ENCODE measurements around the gene MRPL55.

MRPL55 gene

DNA sequence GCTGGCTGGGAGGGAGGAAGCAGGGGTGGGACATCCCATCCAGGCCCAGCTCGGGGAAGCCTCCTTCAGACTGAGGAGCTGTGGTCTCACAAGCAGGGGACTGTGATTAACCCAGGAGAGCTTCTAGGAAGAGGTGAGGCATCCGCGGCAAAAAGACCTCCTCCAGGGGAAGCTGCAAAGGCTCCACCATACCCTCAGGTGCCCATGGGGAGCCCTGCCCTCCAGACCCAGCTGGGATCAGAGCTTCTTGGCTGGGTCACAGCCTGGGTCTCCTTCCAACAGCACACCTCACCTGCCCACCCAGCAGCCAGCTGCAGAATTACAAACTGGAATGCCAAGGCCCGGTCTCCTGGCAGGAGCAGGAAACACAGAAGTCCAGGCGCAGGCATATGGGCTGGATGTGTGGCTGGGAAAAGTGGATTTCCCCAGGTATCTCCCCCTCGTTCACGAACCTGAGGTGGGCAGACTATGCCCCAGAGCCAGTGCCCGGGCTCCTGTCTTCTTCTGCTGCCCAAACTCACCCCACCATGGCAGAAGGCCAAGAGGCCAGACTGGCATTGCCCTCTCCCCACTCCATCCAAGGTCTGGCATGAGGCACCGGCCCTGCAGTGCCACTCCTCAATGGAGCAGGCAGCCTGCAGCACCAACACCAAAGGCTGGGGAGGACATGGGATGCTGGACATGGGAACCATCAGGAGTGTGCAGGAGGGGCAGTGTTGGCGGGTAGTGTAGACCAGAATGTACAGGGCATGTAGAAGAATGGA is 42.0 kb downstream of the MRPL55 start:
- no peak for DNase-seq

DNA sequence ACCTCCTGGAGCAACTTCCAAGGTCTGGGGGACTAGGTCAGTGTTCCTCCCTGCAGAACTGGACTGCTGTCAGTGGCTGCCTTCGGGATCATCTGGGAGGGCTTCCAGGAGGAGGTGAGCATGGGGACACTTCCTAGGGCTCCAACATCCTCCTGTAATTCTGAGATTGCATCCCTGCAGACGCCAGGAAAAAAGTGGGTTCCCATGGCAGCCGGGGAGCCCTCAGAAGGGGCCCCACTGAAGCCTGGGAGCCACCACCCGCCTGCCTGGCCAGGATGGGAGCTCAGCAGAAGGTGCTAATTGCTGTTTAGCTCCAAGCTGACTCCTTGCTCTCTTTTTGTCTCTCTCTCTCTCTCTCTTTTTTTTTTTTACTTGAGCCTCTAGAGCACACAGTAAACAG is 42.7 kb downstream of the MRPL55 start:
- DNase-seq: no peak

- no peak for DNase-seq
These were observed 43.4 kb downstream of the MRPL55 start for GRCh38 chr1:228065543-228066347.

DNA sequence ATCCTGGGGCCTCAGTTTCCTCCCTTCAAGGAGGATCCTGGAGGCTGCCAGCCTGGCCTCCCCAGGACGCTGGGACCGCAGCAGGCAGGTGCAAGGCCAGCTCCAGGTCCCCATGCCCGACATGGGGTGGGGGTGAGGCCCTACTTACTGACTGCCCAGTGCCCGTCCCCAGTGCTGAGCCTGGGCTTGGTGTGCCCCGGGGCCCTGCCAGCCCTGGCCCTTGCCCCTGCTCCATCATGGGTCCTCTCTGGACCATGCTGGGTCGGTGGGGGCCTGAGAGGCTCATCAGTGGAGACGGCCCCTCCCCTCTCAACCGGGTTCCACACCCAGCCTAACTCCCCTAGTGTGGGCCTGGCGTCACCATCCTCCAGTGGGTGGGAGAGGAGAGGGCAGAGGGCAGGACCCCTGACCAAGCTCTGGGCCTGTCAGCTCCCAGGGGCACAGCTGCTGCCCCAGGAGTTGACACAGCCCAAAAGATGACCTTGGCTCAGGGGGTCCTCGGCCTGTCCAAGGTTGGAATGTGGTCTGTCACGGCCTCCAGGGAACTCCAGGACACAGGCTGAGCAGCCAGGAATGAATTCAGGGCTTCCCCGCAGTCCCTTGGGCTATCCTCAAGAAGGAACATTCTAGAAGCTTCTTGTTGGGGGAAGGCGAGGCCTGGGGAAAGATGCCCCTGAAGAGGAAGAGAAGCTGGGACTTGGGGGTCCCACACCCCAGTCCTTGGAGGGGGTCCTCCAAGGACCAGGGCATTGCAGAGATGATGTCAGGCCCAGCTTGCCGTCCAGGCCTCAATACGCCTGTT is 44.2 kb downstream of the MRPL55 start:
- DNase-seq: no peak

GRCh38 chr1:228064296-228064695 is 44.8 kb downstream of the MRPL55 start:
- no peak for DNase-seq

- DNase-seq: no peak
These were observed 45.6 kb downstream of the MRPL55 start for GRCh38 chr1:228063251-228064191.

GRCh38 chr1:228062812-228063211 is 46.3 kb downstream of the MRPL55 start:
- DNase-seq: no peak

GRCh38 chr1:228062085-228062791 is 46.9 kb downstream of the MRPL55 start:
- no peak for DNase-seq

DNA sequence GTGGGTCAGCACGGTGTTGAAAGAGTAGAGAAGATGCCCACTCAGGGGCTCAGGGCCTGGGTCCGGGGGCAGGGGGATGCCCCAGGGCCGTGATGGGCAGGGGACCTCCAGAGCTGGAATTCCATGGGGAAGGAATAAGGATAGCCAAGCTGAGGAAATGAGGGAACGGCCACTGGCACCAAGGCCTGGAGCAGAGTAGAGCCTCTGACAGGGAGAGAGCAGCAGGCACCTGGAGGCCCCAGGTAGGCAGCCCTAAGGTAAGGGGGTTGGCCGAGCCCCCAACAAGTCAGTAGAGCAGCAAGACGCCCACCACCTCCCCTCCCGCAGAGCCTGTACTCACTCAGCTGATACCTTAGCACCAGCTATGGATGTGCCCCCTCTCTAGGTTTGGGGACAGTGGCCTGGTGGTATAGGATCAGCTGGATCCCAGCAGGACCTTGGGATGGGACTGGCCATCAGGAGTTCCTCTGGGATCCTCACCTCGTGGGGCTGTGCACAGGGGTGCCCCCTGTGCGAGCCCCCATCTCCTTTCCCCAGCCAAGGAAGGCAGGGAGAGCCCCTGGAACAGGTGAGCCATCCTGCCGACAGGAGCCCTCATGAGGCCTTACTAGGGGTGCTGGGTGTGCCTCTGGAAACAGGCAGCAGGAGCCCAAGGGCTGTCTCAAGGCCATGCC is 47.6 kb downstream of the MRPL55 start:
- DNase-seq: no peak

GRCh38 chr1:228060458-228061190 is 48.5 kb downstream of the MRPL55 start:
- DNase-seq: no peak

- DNase-seq: no peak
These were observed 49.3 kb downstream of the MRPL55 start for GRCh38 chr1:228059634-228060457.

DNA sequence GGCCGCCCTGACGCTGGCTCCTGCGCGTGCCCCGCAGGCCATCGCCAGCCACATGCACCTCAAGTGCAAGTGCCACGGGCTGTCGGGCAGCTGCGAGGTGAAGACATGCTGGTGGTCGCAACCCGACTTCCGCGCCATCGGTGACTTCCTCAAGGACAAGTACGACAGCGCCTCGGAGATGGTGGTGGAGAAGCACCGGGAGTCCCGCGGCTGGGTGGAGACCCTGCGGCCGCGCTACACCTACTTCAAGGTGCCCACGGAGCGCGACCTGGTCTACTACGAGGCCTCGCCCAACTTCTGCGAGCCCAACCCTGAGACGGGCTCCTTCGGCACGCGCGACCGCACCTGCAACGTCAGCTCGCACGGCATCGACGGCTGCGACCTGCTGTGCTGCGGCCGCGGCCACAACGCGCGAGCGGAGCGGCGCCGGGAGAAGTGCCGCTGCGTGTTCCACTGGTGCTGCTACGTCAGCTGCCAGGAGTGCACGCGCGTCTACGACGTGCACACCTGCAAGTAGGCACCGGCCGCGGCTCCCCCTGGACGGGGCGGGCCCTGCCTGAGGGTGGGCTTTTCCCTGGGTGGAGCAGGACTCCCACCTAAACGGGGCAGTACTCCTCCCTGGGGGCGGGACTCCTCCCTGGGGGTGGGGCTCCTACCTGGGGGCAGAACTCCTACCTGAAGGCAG is 50.0 kb downstream of the MRPL55 start:
- DNase-seq: no peak

GRCh38 chr1:228058172-228058948 is 50.7 kb downstream of the MRPL55 start:
- no peak for DNase-seq
